Ammon's horn (tissue), 1 donor: ENCODE data around the gene UXS1.

ENCODE experiments used
- DNase-seq: peaks from one replicate; pipeline ENCODE4 v3.0.0-alpha.2; 2016; ENCODE audit warnings: low spot score

UXS1 gene

GRCh38 chr2:106130251-106130998 is 63.7 kb downstream of the UXS1 start:
- DNase-seq, result no peak

DNA sequence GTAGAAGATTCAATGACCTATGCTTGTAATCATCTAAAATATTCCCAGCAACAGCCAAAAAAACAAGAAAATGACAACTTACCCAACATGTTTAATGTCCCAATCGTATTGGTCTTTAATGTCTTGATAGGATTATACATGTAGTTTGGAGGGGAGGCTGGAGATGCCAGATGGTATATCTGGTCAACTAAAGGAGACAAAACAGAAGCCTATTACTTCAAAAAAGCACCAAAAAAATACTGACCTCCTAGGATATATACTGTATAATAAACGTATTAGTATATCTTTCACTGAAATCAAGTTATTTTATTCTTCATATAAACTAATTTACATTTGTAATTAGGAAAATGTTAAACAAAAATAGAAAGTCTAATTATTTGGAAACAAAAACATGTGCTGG is 64.5 kb downstream of the UXS1 start:
- no peak for DNase-seq

GRCh38 chr2:106129150-106129549 is 65.0 kb downstream of the UXS1 start:
- no peak for DNase-seq

- no peak for DNase-seq
These were observed 66.3 kb downstream of the UXS1 start for GRCh38 chr2:106127776-106128268.

GRCh38 chr2:106127282-106127771 is 66.8 kb downstream of the UXS1 start:
- DNase-seq, result no peak

GRCh38 chr2:106126705-106127281 is 67.3 kb downstream of the UXS1 start:
- no peak for DNase-seq

GRCh38 chr2:106126295-106126694 is 67.8 kb downstream of the UXS1 start:
- DNase-seq, result no peak

- no peak for DNase-seq
These were observed 69.1 kb downstream of the UXS1 start for GRCh38 chr2:106124905-106125549.

- DNase-seq, result no peak
These were observed 69.9 kb downstream of the UXS1 start for GRCh38 chr2:106124106-106124756.

DNA sequence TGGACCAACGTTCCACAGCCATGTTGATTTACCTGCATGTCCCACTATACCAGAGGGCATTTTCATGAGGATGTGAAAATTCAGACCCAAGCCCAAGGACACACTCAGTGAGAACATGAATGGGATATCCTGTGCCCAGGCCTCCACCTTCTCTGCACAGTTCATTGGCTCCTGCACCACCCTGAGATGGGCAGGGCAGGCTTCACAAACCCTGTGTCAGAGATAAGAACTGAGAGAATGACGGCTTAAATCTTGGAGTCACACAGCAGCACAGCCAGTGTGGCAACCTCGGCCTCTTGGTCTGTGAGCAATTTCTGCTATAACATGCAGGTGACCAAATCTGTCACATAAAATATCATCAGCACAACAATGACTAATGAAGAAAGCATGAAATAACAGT is 71.9 kb downstream of the UXS1 start:
- DNase-seq, result no peak

DNA sequence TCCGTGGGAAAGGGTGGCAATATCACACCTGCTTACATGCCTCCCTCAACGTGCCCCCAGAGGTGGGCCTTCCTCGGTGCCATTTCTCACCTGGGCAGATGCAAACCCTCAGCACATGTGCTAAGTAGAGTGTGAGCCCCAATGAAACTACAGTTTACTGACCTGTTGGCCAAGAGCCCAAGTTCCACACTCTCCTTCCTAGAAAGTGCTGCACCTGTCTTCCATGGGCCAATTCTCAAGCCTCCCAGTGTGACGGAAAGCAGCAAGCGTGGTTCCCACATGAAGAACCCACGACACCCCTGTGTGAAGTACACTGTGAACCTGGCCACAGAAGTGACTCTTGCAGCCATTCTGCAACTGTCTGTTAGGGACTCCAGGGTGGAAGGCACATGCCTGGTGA is 73.7 kb downstream of the UXS1 start:
- no peak for DNase-seq

DNA sequence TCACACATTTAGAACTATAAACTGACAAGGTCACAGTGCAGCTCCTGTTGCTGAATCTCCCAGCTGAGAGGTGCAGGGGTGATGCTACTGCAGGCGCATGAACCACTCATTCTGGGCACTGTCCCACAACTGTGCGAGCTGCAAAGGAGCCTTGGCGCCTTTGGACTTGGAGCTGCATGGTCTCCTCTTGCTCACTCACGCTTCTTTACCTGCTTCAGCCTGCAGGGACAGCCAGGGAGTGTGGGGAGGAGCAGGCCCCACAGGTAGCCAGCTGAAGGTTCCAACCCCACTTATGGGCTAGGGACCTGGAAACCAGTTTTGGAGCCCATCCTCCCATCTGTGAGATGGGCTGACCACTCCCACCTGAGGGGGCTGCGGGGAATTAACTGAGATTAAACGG is 75.0 kb downstream of the UXS1 start:
- no peak for DNase-seq

- DNase-seq, result no peak
These were observed 76.0 kb downstream of the UXS1 start for GRCh38 chr2:106117882-106118684.

DNA sequence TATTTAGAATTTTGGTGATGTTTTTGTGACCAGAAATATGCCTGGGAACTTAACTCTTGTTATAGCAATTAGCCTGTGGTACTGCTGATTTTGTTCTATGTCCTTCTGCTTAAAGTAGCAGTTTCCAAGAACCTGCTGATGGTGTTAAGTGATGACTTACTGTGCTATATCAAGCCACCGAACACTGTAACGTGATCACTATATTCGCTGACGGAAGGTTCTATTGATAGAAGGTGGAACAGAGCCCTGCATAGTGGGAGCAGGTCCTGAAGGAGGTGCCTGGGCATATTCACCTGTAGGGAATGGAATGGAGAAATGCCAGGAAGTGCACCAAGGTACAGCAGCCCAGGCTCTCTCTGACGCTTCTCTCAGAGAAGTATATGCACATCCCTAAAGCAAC is 76.8 kb downstream of the UXS1 start:
- no peak for DNase-seq

- no peak for DNase-seq
These were observed 77.9 kb downstream of the UXS1 start for GRCh38 chr2:106116248-106116647.

- DNase-seq, result no peak
These were observed 78.4 kb downstream of the UXS1 start for GRCh38 chr2:106115665-106116064.

GRCh38 chr2:106115250-106115649 is 78.9 kb downstream of the UXS1 start:
- no peak for DNase-seq

DNA sequence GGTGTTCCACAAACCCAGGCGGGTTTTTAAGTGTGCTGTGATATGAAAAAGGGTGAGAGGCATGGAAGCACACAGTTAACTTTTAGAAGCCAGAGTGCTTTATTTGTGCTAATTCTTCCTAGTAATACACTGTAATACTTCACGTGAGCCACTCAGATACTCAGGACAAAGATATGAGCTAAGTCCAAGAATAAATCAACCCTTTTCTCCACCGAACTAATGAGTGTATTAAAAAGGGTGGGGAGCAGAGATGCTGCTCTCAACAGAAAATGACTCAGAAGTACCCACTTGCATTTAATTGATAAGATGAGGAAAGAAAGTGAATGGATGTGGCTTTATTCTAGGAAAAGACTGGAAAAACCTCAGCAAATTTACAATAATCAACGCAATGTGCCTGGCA is 79.9 kb downstream of the UXS1 start:
- DNase-seq, result no peak

DNA sequence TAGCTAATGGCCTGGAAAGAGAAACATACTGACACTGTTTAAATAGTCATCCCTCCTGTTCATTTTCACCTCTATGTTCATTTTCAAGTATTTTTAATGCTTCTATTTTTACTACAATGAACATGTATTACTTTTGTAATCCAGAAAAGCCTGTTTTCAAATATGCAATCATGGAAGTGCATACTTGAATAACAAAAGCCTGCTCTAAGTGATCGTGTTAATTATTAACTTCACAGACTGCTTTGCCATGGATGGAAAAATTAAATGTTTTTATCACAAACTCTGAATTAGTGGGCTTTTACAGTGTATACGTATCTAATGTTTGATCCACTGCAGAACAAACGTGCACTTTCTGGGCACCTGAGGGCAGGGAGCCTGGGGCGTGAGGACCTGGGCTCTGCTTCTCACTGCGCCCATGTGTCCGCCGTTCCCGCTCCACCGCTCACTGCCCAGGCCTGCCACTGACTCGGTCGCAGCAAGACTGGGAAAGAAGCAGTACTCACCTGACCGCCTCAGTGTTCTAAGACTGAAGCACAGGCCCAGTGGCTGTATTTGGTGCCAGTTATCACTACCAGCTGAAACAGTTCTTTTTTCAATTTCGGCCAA is 80.6 kb downstream of the UXS1 start:
- DNase-seq, result no peak

DNA sequence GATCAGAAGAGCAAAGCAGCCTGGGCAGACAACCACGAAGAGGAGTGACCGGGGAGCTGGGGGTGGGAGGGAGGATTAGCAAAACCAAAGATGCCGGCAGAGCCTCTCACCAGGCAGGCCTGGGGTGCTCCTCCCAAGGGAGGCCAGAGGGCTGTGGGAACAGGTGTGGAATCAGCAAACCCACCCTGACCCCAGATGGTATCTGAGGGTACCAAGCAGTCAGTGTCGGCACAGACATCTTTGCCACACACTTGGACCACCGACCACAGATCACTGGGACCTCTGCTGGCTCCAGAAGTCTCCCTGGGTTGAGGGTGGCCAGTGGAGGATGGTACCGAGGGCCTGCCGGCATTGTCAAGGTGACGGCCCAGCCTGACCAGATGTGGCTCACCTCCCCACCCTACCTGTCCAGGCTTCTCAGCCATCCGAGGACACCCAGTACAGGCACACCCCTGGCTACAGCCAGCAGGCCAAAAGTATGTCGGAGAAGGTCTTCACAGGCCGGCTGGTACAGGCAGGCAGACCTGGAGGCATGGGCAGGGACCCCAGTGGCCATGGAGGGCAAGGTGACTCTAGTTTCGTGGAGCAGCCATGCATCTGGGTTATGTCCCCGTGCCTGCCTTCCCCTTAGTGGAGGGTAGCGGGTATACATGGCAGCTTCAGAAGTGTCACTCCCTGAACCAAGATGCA is 82.1 kb downstream of the UXS1 start:
- DNase-seq, result no peak
